ENCODE results near the gene RALGPS2.

Gene RALGPS2

DNA sequence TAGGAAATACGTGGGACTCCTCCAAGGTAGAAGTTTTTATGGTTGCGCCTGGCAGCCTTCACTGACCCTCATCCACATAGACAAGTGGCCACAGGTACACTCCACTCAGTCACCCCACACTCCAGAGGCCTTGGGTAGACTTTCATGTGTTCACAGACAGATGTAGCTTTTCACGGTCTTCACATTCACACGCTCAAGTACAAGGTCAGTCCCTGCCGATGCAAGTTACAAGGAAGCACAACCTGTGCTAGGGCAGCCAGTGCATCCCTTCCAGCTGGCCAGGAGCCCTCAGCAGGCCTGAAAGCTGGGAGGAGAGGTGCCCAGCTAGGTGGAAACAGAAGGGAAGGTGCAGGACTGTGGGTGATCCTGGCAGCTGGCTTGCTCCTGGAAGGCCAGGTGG lies 245.1 kb downstream of the RALGPS2 start:
- DNase-seq, result no peak

Measured in femur (tissue), 1 donor.